HG02840 (cell line): ENCODE measurements around the gene C1QL4.
"Not testable (repeated sequence)": the region's sequence is repeated elsewhere in the genome, so short reads cannot be mapped to it uniquely, and the experiment has no call there.

ENCODE experiments used
- ATAC-seq: cut with Tn5 transposase; IDR thresholded peaks from one replicate; pipeline ENCODE4 v1.9.1; 2021; ENCODE audit warnings: mild to moderate bottlenecking, moderate library complexity, moderate number of reproducible peaks; ENCODE audit not compliant: unreplicated experiment, low FRiP score

The C1QL4 gene

GRCh38 chr12:49336645-49337584 is at the start of gene C1QL4:
TSS of gene C1QL4 (minus strand) at chr12:49337188. CDS start at chr12:49336477, 711 bp downstream.
- ATAC-seq, result no peak

GRCh38 chr12:49380184-49380583 is 43.2 kb upstream of the C1QL4 start:
- not testable (repeated sequence) for ATAC-seq

GRCh38 chr12:49377386-49377785 is 40.4 kb upstream of the C1QL4 start:
- ATAC-seq, result no peak

GRCh38 chr12:49375406-49375805 is 38.4 kb upstream of the C1QL4 start:
- ATAC-seq, result no peak

- ATAC-seq, result no peak
Observed at GRCh38 chr12:49370539-49370938, 33.6 kb upstream of the C1QL4 start.

GRCh38 chr12:49369411-49370145 is 32.6 kb upstream of the C1QL4 start:
- ATAC-seq, result no peak

GRCh38 chr12:49368240-49368600 is 31.2 kb upstream of the C1QL4 start:
- no peak for ATAC-seq

- ATAC-seq, result no peak
Observed at GRCh38 chr12:49367381-49368239, 30.6 kb upstream of the C1QL4 start, which contains the start of gene SPATS2. TSS of gene SPATS2 (plus strand) at chr12:49367462. CDS start at chr12:49461013, 93,551 bp downstream.

GRCh38 chr12:49366652-49367380 is 29.8 kb upstream of the C1QL4 start:
- ATAC-seq, result peak; percentile 55

- no peak for ATAC-seq
Observed at GRCh38 chr12:49366096-49366651, 29.2 kb upstream of the C1QL4 start.

- ATAC-seq, result no peak
Observed at GRCh38 chr12:49365542-49365941, 28.6 kb upstream of the C1QL4 start.

GRCh38 chr12:49364989-49365388 is 28.0 kb upstream of the C1QL4 start:
- no peak for ATAC-seq

- no peak for ATAC-seq
Observed at GRCh38 chr12:49362077-49362476, 25.1 kb upstream of the C1QL4 start.

GRCh38 chr12:49359671-49360070 is 22.7 kb upstream of the C1QL4 start:
- ATAC-seq, result no peak

- ATAC-seq, result no peak
Observed at GRCh38 chr12:49358483-49359141, 21.6 kb upstream of the C1QL4 start.

- no peak for ATAC-seq
Observed at GRCh38 chr12:49357103-49357678, 20.2 kb upstream of the C1QL4 start.

- no peak for ATAC-seq
Observed at GRCh38 chr12:49355913-49356312, 18.9 kb upstream of the C1QL4 start.

GRCh38 chr12:49352351-49352750 is 15.4 kb upstream of the C1QL4 start:
- no peak for ATAC-seq

GRCh38 chr12:49349266-49349665 is 12.3 kb upstream of the C1QL4 start:
- ATAC-seq, result no peak
